Thyroid gland (tissue), 4 donors: Measurements from ENCODE around the gene GTF2B.
"Not testable (repeated sequence)": the region's sequence is repeated elsewhere in the genome, so short reads cannot be mapped to it uniquely, and the experiment has no call there.

Experiments
- POLR2A ChIP-seq, 2 donors: fragments of 450-650 bp; IDR thresholded peaks; one replicate each; pipeline ENCODE4 v1.6.1; 2017; ENCODE audit warnings: antibody characterized with exemption in 2 of 2, mild to moderate bottlenecking in 2 of 2, moderate library complexity in 1 of 2
- TF ChIP-seq, protein P1 (sequence below), 6 experiments: fragments of 200-600 bp in 3 of 6; fragments of 450-650 bp in 3 of 6; sonication (generic) in 3 of 6; IDR thresholded peaks; one replicate each; pipeline ENCODE4 v1.5.1; 2016 to 2019; ENCODE audit warnings: antibody characterized with exemption in 6 of 6, mild to moderate bottlenecking in 2 of 6, inconsistent platforms in 1 of 6, moderate library complexity in 1 of 6

DNA sequence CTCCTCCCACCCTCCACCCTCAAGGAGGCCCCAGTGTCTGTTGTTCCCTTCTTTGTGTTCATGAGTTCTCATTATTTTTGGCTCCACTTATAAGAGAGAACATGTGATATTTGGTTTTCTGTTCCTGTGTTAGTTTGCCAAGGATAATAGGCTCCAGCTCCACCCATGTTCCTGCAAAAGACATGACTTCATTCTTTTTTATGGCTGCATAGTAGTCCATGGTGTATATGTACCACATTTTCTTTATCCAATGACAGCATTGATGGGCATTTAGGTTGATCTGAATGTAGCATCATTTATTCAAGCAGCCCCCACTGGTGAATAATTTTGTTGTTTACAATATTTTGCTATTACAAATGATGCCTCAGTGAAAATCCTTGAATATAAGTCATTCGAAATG, 47.2 kb upstream of the GTF2B start:
- not testable (repeated sequence) for TF ChIP-seq POLR2A (IDR thresholded peaks at IDR 0.05)
- TF ChIP-seq, protein P1, sequence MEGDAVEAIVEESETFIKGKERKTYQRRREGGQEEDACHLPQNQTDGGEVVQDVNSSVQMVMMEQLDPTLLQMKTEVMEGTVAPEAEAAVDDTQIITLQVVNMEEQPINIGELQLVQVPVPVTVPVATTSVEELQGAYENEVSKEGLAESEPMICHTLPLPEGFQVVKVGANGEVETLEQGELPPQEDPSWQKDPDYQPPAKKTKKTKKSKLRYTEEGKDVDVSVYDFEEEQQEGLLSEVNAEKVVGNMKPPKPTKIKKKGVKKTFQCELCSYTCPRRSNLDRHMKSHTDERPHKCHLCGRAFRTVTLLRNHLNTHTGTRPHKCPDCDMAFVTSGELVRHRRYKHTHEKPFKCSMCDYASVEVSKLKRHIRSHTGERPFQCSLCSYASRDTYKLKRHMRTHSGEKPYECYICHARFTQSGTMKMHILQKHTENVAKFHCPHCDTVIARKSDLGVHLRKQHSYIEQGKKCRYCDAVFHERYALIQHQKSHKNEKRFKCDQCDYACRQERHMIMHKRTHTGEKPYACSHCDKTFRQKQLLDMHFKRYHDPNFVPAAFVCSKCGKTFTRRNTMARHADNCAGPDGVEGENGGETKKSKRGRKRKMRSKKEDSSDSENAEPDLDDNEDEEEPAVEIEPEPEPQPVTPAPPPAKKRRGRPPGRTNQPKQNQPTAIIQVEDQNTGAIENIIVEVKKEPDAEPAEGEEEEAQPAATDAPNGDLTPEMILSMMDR (IDR thresholded peaks at IDR 0.05) = not testable (repeated sequence)
